EL (cell line): ENCODE results near the gene ARHGAP22.

Source experiments
- DNase-seq: peaks from one replicate; pipeline ENCODE4 v3.0.0-alpha.2; 2016

The ARHGAP22 gene

GRCh38 chr10:48632166-48632565 is 27.3 kb upstream of the ARHGAP22 start:
- no peak for DNase-seq

GRCh38 chr10:48627984-48628609 is 23.2 kb upstream of the ARHGAP22 start:
- peak; percentile 13 for DNase-seq

GRCh38 chr10:48626986-48627731 is 22.3 kb upstream of the ARHGAP22 start:
- DNase-seq: no peak

- DNase-seq: no peak
Measured at GRCh38 chr10:48626447-48626846, 21.6 kb upstream of the ARHGAP22 start.

- DNase-seq: no peak
Measured at GRCh38 chr10:48625826-48626134, 20.9 kb upstream of the ARHGAP22 start.

GRCh38 chr10:48623607-48624132 is 18.8 kb upstream of the ARHGAP22 start:
- DNase-seq: no peak

GRCh38 chr10:48623009-48623408 is 18.1 kb upstream of the ARHGAP22 start:
- no peak for DNase-seq

- DNase-seq: no peak
Measured at GRCh38 chr10:48620719-48621118, 15.8 kb upstream of the ARHGAP22 start.

GRCh38 chr10:48616436-48616835 is 11.6 kb upstream of the ARHGAP22 start:
- DNase-seq: no peak

- DNase-seq: no peak
Measured at GRCh38 chr10:48614481-48615390, 9.9 kb upstream of the ARHGAP22 start.

GRCh38 chr10:48613016-48613415 is 8.1 kb upstream of the ARHGAP22 start:
- no peak for DNase-seq

GRCh38 chr10:48612236-48612943 is 7.5 kb upstream of the ARHGAP22 start:
- DNase-seq: peak; percentile 74

GRCh38 chr10:48611133-48611532 is 6.3 kb upstream of the ARHGAP22 start:
- no peak for DNase-seq

GRCh38 chr10:48610585-48611093 is 5.8 kb upstream of the ARHGAP22 start:
- DNase-seq: no peak

- no peak for DNase-seq
Measured at GRCh38 chr10:48609899-48610584, 5.2 kb upstream of the ARHGAP22 start.

- no peak for DNase-seq
Measured at GRCh38 chr10:48609441-48609840, 4.6 kb upstream of the ARHGAP22 start.

GRCh38 chr10:48608976-48609375 is 4.1 kb upstream of the ARHGAP22 start:
- DNase-seq: no peak

GRCh38 chr10:48608279-48608681 is 3.4 kb upstream of the ARHGAP22 start:
- peak; percentile 46 for DNase-seq

GRCh38 chr10:48607356-48608278 is 2.7 kb upstream of the ARHGAP22 start:
- DNase-seq: no peak

GRCh38 chr10:48606530-48607355 is 1.9 kb upstream of the ARHGAP22 start:
- peak; percentile 99 for DNase-seq
